WTC11 (cell line): ENCODE results near the gene PRODH.

Source experiments
- CTCF ChIP-seq: fragments of 200-600 bp; IDR thresholded peaks from 2 replicates; pipeline ENCODE4 v1.8.0; 2022; ENCODE audit warnings: antibody characterized with exemption
- ELF4 ChIP-seq: sonication (generic); formaldehyde crosslinking; IDR thresholded peaks from 2 replicates; pipeline ENCODE4 v1.8.1; 2022; ENCODE audit warnings: low read depth, mild to moderate bottlenecking, moderate library complexity, missing genetic modification reagents
- ESRRA ChIP-seq: sonication (generic); formaldehyde crosslinking; IDR thresholded peaks from 2 replicates; pipeline ENCODE4 v1.8.1; 2022; ENCODE audit warnings: mild to moderate bottlenecking, missing genetic modification reagents, borderline replicate concordance
- ETV6 ChIP-seq: sonication (generic); formaldehyde crosslinking; IDR thresholded peaks from 2 replicates; pipeline ENCODE4 v1.8.1; 2022; ENCODE audit warnings: mild to moderate bottlenecking, missing genetic modification reagents
- FOXP1 ChIP-seq: sonication (generic); formaldehyde crosslinking; IDR thresholded peaks from 2 replicates; pipeline ENCODE4 v1.8.0; 2022; ENCODE audit warnings: missing genetic modification reagents, mild to moderate bottlenecking, moderate library complexity, borderline replicate concordance
- GABPB1 ChIP-seq: sonication (generic); formaldehyde crosslinking; IDR thresholded peaks from 2 replicates; pipeline ENCODE4 v1.8.1; 2023; ENCODE audit warnings: mild to moderate bottlenecking, missing genetic modification reagents
- JUN ChIP-seq: sonication (generic); formaldehyde crosslinking; IDR thresholded peaks from 2 replicates; pipeline ENCODE4 v1.8.0; 2023; ENCODE audit warnings: mild to moderate bottlenecking, missing genetic modification reagents
- MAX ChIP-seq: sonication (generic); formaldehyde crosslinking; IDR thresholded peaks from 2 replicates; pipeline ENCODE4 v1.8.0; 2022; ENCODE audit warnings: mild to moderate bottlenecking, missing genetic modification reagents
- USF1 ChIP-seq: sonication (generic); formaldehyde crosslinking; IDR thresholded peaks from 2 replicates; pipeline ENCODE4 v1.8.0; 2022; ENCODE audit warnings: mild to moderate bottlenecking, missing genetic modification reagents
- USF2 ChIP-seq: sonication (generic); formaldehyde crosslinking; IDR thresholded peaks from 2 replicates; pipeline ENCODE4 v1.8.1; 2023; ENCODE audit warnings: mild to moderate bottlenecking, missing genetic modification reagents, moderate library complexity
- ZNF121 ChIP-seq: sonication (generic); formaldehyde crosslinking; IDR thresholded peaks from 2 replicates; pipeline ENCODE4 v1.8.0; 2023; ENCODE audit warnings: missing genetic modification reagents
- ZNF138 ChIP-seq: sonication (generic); formaldehyde crosslinking; conservative IDR thresholded peaks from 2 replicates; pipeline ENCODE4 v1.8.1; 2022; ENCODE audit warnings: mild to moderate bottlenecking, moderate library complexity, missing genetic modification reagents
- ZNF396 ChIP-seq: fragments of 250-450 bp; sonication (Bioruptor Pico); IDR thresholded peaks from 2 replicates; pipeline ENCODE4 v1.8.0; 2021; ENCODE audit warnings: mild to moderate bottlenecking, moderate library complexity, borderline replicate concordance

GRCh38 chr22:18977824-18978425, 41.8 kb upstream of the PRODH start:
- TF ChIP-seq ETV6 (CRISPR knock-in tag) (no peak), ESRRA (CRISPR knock-in tag) (no peak), JUN (CRISPR knock-in tag) (no peak), CTCF (no peak), MAX (CRISPR knock-in tag) (no peak), ELF4 (CRISPR knock-in tag) (no peak), ZNF396 (CRISPR knock-in tag) (no peak), ZNF138 (no peak), USF2 (CRISPR knock-in tag) (no peak), ZNF121 (CRISPR knock-in tag) (no peak), GABPB1 (CRISPR knock-in tag) (no peak), FOXP1 (CRISPR knock-in tag) (no peak), USF1 (no peak)
